HG02943 (cell line): Measurements from ENCODE around the gene PTPRT.

ENCODE experiments used
- ATAC-seq: cut with Tn5 transposase; IDR thresholded peaks from one replicate; pipeline ENCODE4 v1.9.1; 2021; ENCODE audit warnings: mild to moderate bottlenecking, low read depth, moderate library complexity; ENCODE audit not compliant: unreplicated experiment

The PTPRT gene

GRCh38 chr20:43189554-43190331 lies at the start of gene PTPRT:
Gene PTPRT (minus strand): TSS chr20:43189906. CDS start chr20:43189733, 173 bp downstream.
- ATAC-seq: no peak

DNA sequence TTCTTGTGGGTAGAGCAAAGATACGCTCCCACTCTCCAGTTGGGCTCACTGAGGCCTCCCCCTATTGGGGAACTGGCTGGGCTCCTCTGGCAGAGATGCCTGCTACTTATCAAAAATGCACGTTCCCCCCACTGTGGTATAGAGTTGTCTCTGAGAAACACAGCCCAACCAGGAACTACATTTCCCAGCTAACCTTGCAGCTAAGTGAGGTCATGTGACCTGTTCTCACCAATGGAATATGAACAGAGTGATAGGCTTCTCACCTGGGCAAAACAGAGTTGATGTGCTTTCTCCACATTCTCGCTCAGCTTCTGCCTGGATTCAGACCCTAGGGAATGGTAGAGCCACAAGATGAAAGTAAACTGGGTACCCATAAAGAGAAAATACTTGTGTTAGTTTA lies 49.1 kb upstream of the PTPRT start:
- no peak for ATAC-seq

- ATAC-seq: no peak
Measured at GRCh38 chr20:43238266-43238665, 48.6 kb upstream of the PTPRT start.

- no peak for ATAC-seq
Measured at GRCh38 chr20:43237651-43238168, 48.0 kb upstream of the PTPRT start.

- ATAC-seq: no peak
Measured at GRCh38 chr20:43235998-43236397, 46.3 kb upstream of the PTPRT start.

- no peak for ATAC-seq
Measured at GRCh38 chr20:43231829-43232228, 42.1 kb upstream of the PTPRT start.

DNA sequence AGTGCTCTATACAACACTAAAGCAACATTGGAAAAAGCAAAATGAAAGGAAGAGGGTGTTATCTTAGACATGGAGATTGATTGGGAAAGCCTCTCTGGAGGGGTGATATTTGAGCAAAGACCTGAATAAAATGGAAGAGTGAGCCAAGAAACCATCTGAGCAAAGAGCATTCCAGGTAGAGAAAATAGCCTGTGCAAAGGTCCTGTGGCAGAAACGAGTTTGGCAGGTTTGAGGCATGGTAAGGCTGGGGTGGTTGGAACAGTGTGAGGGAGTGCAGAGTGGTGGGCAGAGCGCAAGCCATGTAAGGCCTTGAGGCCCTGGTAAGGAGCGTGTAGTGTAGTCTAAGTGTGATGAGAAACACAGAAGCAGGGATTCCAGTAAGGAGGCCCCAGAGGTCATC lies 40.0 kb upstream of the PTPRT start:
- no peak for ATAC-seq

GRCh38 chr20:43220612-43221011 lies 30.9 kb upstream of the PTPRT start:
- no peak for ATAC-seq

DNA sequence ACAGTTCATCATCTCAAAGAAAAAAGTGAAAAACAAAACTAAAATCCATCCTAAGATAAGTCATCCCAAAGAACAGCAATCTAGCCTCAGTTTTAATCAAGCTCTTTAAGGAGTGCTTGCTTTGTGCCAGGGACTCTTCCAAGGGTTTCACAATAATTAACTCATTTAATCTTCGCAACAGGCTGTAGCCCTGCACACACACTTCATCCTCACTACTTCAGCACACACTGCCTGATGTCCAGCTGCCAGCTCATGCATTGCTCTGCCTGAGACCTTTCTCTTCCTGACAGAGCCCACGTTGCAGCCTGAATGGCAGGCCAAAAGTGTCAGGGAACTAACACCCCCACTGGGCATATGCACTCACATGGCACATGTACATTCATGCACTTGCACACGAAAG lies 21.2 kb upstream of the PTPRT start:
- ATAC-seq: no peak

DNA sequence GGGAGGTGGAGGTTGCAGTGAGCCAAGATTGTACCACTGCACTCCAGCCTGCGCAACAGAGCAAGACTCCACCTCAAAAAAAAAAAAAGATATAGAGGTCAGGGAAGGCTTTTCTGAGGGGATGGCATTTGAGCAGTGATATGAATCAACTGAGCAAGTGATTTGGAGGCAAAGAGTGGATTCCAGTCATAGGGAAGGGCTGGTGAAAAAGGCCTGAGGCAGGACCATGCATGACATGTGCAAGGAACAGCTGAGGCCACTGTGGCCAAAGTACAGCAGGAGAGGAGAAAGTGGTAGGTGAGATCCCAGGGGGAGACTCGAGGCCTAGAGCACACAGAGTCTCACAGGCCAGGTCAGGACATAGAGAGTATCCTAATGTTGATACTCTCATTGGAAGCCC lies 20.1 kb upstream of the PTPRT start:
- ATAC-seq: no peak

- no peak for ATAC-seq
Measured at GRCh38 chr20:43205699-43206098, 16.0 kb upstream of the PTPRT start.

DNA sequence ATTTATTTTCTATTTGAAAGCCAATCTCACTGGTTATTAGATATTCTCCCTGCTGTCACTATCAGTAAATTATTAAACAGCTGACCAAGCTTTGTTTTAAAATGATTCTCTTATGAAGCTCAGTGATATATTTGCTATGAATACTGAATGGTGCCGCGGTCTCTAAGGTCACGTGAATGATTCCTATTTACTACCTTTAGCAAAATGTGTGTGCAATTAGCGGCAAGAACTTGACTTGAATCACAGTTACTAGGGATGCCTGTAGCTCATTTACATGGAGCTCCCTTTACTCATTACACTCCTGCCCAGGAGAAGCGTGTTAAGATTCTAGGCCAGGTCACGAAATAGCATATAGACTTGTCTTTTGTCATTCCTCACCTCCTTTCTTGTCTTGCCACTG lies 12.4 kb upstream of the PTPRT start:
- no peak for ATAC-seq

GRCh38 chr20:43198607-43199006 lies 8.9 kb upstream of the PTPRT start:
- ATAC-seq: no peak

DNA sequence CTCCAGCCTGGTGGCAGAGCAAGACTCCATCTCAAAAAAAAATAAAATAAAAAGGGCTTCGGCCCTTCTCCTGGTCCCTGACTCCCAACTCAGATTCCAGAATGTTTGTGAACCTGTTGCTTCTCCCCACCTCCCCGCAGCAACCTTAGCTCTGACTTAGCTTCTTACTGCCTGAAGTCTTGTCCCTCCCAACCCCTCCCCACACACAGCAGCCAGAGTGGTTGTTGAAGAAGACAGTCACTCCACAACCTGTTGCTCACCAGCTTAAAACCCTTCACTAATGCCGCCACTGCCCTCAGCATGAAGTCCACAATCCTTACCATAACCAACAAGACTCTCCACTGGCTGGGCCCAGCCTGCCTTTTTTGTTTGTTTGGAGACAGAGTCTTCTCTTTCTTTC lies 6.5 kb upstream of the PTPRT start:
- ATAC-seq: no peak

DNA sequence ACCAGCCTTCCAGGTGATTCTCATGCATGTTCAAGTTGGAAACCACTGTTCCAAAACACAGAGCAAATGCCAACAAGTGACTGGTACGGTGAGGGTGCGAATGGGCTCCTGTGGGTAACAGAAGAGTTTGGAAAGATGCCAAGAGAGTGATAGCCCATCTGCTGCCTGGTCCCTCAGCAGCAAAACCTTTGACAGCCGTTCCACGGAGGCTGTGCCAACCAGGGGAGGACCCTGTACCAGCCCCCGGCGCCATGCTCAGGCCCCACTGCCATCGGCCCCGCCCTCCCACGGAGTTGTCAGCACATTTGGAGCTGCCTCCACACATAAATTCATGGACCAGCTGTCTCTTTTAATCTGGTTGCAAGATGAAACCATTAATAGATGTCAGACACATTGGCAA lies 4.4 kb upstream of the PTPRT start:
- no peak for ATAC-seq

DNA sequence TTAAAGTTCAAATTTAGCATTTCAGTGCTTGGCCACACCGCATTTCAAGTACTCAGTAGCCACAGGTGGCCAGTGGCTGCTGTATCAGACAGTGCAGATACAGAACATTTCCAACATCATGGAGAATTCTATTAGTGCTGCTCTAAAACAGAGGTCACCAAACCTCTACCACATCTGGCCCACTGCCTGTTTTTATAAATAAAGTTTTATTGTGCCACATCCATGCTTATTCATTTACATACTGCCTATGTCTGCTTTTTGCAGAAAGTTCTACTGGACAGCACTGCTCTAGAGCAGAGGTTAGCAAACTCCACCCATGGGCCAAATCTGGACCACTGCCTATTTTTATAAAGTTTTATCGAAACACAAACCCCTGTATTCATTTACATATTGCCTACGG lies 3.7 kb upstream of the PTPRT start:
- no peak for ATAC-seq

GRCh38 chr20:43191946-43192863 lies 2.5 kb upstream of the PTPRT start:
- no peak for ATAC-seq

- ATAC-seq: no peak
Measured at GRCh38 chr20:43191143-43191542, 1.4 kb upstream of the PTPRT start.

GRCh38 chr20:43190332-43190953 lies 737 bp upstream of the PTPRT start:
- no peak for ATAC-seq

DNA sequence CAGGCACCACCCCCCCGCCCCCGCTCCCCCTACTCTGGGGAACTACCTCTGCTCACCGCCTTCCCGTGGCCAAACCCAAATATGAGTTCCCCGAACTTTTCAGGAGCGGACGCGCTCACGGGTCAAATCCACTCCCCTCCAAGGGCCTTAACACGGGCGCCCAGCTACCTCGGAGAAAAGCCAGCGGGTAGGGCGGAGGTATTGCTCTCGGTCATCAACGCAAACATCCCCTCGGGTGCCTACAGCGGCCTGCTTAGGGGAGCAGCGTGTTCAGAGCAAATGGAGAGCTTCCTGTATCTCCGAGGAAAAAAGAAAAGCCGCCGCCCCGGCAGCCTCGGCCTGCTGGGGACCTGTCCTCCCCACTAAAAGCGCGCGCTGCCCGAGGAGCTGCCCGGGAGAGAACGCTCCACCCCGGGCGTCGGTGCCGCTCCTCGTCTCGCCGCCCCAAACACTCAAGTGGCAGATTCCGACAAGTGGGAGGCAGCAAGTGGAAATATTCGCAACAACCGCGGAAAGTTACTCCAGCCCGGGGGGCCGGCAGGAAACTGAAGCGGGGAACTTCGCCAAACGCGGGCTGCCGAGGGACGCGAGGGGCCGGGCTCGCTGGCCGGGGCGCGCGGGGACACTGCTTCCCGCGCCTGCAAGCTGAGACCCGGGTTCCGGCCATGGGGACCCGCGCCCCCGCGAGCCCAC lies 699 bp downstream of the PTPRT start:
- ATAC-seq: no peak
